ENCODE data around the gene SLC7A10.

GRCh38 chr19:33171916-33172359, 53.7 kb downstream of the SLC7A10 start:
- TF ChIP-seq CTCF (conservative IDR thresholded peaks at IDR 0.05 in 1 of 2, IDR thresholded peaks at IDR 0.05 in 1 of 2; ENCODE audit: low read depth in 1 of 2, low read length in 2 of 2) (no peak), EZH2 (IDR thresholded peaks at IDR 0.05; ENCODE audit: low read length, missing control alignments) (no peak)

Data from fibroblast of lung (primary cell).